NAMALWA (cell line): ENCODE results near the gene GRB10.
A peak's percentile ranks its signal among the peaks of the same experiment; 100 is the strongest.
"Not testable (repeated sequence)": the region's sequence is repeated elsewhere in the genome, so short reads cannot be mapped to it uniquely, and the experiment has no call there.

Experiments
- DNase-seq: peaks from one replicate; pipeline ENCODE4 v3.0.0-alpha.2; 2015; ENCODE audit warnings: low spot score

GRB10 gene

GRCh38 chr7:50743016-50743415 is 39.7 kb downstream of the GRB10 start:
- DNase-seq, result no peak

- no peak for DNase-seq
Measured at GRCh38 chr7:50742401-50742800, 40.3 kb downstream of the GRB10 start.

- DNase-seq, result peak; percentile 34
Measured at GRCh38 chr7:50739744-50740435, 42.8 kb downstream of the GRB10 start.

- no peak for DNase-seq
Measured at GRCh38 chr7:50738932-50739331, 43.8 kb downstream of the GRB10 start.

GRCh38 chr7:50735836-50736235 is 46.9 kb downstream of the GRB10 start:
- not testable (repeated sequence) for DNase-seq

GRCh38 chr7:50735333-50735732 is 47.4 kb downstream of the GRB10 start:
- DNase-seq, result no peak

- DNase-seq, result no peak
Measured at GRCh38 chr7:50734246-50734645, 48.5 kb downstream of the GRB10 start.

- DNase-seq, result no peak
Measured at GRCh38 chr7:50733552-50733951, 49.1 kb downstream of the GRB10 start.

- no peak for DNase-seq
Measured at GRCh38 chr7:50731703-50732582, 50.8 kb downstream of the GRB10 start.

- no peak for DNase-seq
Measured at GRCh38 chr7:50730446-50731400, 52.0 kb downstream of the GRB10 start.

GRCh38 chr7:50729962-50730361 is 52.7 kb downstream of the GRB10 start:
- DNase-seq, result no peak

GRCh38 chr7:50728184-50728583 is 54.5 kb downstream of the GRB10 start:
- no peak for DNase-seq

- no peak for DNase-seq
Measured at GRCh38 chr7:50727711-50728110, 55.0 kb downstream of the GRB10 start.

GRCh38 chr7:50727072-50727471 is 55.6 kb downstream of the GRB10 start:
- DNase-seq, result no peak

- DNase-seq, result no peak
Measured at GRCh38 chr7:50725774-50726173, 56.9 kb downstream of the GRB10 start.

GRCh38 chr7:50724526-50725520 is 57.9 kb downstream of the GRB10 start:
- peak; percentile 9 for DNase-seq

- DNase-seq, result no peak
Measured at GRCh38 chr7:50723888-50724287, 58.8 kb downstream of the GRB10 start.

- DNase-seq, result no peak
Measured at GRCh38 chr7:50723173-50723572, 59.5 kb downstream of the GRB10 start.

- DNase-seq, result no peak
Measured at GRCh38 chr7:50721661-50722259, 60.9 kb downstream of the GRB10 start.

- no peak for DNase-seq
Measured at GRCh38 chr7:50721160-50721559, 61.5 kb downstream of the GRB10 start.

- DNase-seq, result no peak
Measured at GRCh38 chr7:50720295-50720694, 62.4 kb downstream of the GRB10 start.
